Measurements from ENCODE around the gene MRPS6.

DNA sequence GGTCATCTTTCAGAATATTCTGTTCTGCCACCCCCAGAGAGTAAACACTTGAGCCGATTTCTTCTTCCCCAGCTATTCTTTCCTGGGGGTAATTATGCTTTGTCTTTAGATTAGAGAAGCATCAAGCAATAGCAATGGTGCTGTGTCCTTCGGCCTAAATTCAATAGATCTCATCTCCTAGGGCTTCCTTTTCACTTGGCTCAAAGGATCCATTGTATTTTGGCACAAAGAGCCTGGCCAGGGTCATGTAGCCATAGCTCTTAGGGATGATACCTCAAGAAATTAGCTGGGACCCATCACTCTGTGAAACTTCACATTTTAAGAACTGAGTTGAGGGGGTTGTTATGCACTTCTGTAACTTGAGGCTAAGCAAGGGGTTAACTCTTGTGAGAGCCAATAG is 27.0 kb downstream of the MRPS6 start:
- TF ChIP-seq, protein P1, sequence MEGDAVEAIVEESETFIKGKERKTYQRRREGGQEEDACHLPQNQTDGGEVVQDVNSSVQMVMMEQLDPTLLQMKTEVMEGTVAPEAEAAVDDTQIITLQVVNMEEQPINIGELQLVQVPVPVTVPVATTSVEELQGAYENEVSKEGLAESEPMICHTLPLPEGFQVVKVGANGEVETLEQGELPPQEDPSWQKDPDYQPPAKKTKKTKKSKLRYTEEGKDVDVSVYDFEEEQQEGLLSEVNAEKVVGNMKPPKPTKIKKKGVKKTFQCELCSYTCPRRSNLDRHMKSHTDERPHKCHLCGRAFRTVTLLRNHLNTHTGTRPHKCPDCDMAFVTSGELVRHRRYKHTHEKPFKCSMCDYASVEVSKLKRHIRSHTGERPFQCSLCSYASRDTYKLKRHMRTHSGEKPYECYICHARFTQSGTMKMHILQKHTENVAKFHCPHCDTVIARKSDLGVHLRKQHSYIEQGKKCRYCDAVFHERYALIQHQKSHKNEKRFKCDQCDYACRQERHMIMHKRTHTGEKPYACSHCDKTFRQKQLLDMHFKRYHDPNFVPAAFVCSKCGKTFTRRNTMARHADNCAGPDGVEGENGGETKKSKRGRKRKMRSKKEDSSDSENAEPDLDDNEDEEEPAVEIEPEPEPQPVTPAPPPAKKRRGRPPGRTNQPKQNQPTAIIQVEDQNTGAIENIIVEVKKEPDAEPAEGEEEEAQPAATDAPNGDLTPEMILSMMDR (conservative IDR thresholded peaks at IDR 0.05; ENCODE audit: low read depth, low read length) = no peak
- no peak for TF ChIP-seq EZH2 (IDR thresholded peaks at IDR 0.05; ENCODE audit: low read length, unreplicated experiment)
- no peak for TF ChIP-seq EZH2phosphoT487 (IDR thresholded peaks at IDR 0.05; ENCODE audit: borderline replicate concordance, low read length)

Measured in PC-3 (cell line).